Measurements from ENCODE around the gene PODXL. TPM values are rescaled to one million over a fixed set of nuclear protein-coding genes. Genes with fewer than 3 reads are reported as not detected.
A peak's percentile ranks its signal among the peaks of the same experiment; 100 is the strongest.

PODXL gene
- polyA plus RNA-seq, 1 donor (not counting 4 experiments of a cell fraction or from before 2014, with no cell fraction given) = 0.08 TPM

DNA sequence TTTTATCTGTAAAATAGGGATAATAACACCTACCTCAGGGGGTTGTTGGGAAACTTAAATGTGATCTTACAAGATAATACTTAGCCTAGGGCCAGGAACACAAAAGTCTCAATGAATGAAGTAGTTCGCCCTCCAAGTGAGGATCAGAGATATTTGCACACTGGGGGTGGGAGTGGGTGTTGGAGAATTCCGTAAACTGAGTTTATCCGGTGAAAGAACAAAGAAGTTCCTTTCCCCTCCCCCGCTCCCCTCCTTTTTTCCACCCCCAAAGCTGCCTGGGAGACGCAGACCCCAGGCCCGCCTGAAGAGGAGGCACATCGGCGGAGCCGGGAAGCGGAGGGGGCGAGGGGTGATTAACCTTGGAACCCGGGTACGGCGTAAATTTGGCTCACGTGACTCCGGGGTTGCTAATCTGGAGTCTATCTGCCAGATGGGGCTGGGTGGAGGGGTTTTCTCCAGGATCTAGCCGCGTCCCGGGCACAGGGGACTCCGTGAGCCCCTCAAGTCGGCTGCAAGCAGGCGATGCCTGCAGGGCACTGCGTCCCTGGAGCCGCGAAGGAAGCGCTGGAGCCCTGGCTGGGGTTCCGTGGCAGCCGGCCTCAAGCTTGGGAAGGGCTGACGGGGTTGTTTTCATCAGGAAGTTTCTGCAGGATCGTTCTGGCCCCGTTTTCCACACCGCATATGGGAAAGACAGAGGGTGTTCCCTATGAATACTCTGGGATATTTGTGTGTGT is 1.4 kb upstream of the PODXL start:
- Histone ChIP-seq H3K9me1 (ENCODE audit: control insufficient read depth, extremely low read depth, insufficient read depth, low read length) (no peaks in the 10 kb centered on the region), H3K9me3 (ENCODE audit: control insufficient read depth, low read depth, low read length) (no peaks in the 10 kb centered on the region), H3K36me3 (ENCODE audit: control insufficient read depth in 2 of 2, extremely low read depth in 1 of 2, insufficient read depth in 2 of 2, low read length in 2 of 2) (no peaks in the 10 kb centered on the region), H3K4me1 (ENCODE audit: control insufficient read depth, extremely low read depth, insufficient read depth, low read length) (peaks cover 8% of the 10 kb centered on the region), H3K27me3 (ENCODE audit: control insufficient read depth, extremely low read depth, insufficient read depth, low read length) (peaks cover 73% of the 10 kb centered on the region), H2AFZ (ENCODE audit: control insufficient read depth, low read length) (no peak overlapping the region), H3K4me2 (ENCODE audit: control insufficient read depth, extremely low read depth, insufficient read depth, low read depth, low read length) (peak overlapping the region; percentile 39), H3K27ac (ENCODE audit: control insufficient read depth, insufficient read depth, low read length) (no peak overlapping the region), H3K79me2 (ENCODE audit: control insufficient read depth, insufficient read depth, low read length) (no peaks in the 10 kb centered on the region), H3K4me3 (ENCODE audit: control insufficient read depth in 2 of 3, extremely low read depth in 1 of 3, insufficient read depth in 2 of 3, low read depth in 1 of 3, low read length in 3 of 3) (peak overlapping the region in 1 of 3 experiments; percentile 25), H3K9ac (ENCODE audit: control insufficient read depth, extremely low read depth, insufficient read depth, low read length) (no peak overlapping the region), H4K20me1 (ENCODE audit: control insufficient read depth, extremely low read depth, insufficient read depth, low read length) (no peaks in the 10 kb centered on the region)
- dilution Hi-C loops (cut with MboI; ENCODE audit: extremely low pct_ligation_motif_present, low sequenced_read_pairs) = no loop called here
- TF ChIP-seq EZH2 (IDR thresholded peaks at IDR 0.05; ENCODE audit: low read length) = peak; percentile 67
- TF ChIP-seq, protein P1, sequence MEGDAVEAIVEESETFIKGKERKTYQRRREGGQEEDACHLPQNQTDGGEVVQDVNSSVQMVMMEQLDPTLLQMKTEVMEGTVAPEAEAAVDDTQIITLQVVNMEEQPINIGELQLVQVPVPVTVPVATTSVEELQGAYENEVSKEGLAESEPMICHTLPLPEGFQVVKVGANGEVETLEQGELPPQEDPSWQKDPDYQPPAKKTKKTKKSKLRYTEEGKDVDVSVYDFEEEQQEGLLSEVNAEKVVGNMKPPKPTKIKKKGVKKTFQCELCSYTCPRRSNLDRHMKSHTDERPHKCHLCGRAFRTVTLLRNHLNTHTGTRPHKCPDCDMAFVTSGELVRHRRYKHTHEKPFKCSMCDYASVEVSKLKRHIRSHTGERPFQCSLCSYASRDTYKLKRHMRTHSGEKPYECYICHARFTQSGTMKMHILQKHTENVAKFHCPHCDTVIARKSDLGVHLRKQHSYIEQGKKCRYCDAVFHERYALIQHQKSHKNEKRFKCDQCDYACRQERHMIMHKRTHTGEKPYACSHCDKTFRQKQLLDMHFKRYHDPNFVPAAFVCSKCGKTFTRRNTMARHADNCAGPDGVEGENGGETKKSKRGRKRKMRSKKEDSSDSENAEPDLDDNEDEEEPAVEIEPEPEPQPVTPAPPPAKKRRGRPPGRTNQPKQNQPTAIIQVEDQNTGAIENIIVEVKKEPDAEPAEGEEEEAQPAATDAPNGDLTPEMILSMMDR (optimal IDR thresholded peaks at IDR 0.05 in 1 of 3, IDR thresholded peaks at IDR 0.05 in 1 of 3, conservative IDR thresholded peaks at IDR 0.05 in 1 of 3; ENCODE audit: extremely low read depth in 1 of 3, insufficient read depth in 2 of 3, low read length in 3 of 3) = no peak
- FAIRE-seq (no peak), DNase-seq (ENCODE audit: low read depth, low spot score) (no peak)

DNA sequence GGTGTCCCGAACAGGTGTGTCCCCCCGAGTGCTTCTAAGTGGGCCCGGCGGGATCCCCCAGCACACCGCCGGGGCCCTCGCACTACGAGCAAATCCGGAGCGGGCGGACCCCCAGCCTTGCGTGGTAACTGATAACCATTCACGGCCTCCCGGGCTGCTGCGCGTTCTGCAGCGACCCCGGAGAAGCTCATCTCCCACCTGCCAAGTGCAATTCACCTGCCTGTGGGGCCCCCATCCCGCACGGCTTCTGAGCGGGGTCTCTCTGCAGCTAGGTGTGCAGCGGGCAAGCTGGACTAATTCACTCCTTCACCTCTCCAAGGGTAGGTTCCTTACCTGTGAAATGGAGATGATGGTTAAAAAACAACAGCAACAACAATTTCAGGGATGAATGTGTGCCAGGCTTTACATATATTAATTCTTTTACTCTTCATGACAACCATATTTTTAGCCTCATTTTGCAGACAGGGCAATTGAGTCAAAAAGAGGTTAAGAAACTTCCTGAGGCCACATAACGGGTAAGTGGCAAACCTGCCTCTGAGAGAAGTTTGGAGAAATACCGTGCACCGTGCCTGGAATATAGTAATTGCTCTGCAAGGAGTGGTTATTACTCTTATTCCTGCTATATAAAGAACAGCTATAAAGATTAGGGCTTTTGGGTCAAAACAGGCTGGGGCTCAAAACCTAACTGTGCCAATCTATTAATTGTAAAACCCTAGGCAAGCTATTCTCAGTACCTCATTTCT is 652 bp upstream of the PODXL start:
- H3K4me2 ChIP-seq (ENCODE audit: control insufficient read depth, extremely low read depth, insufficient read depth, low read depth, low read length) = peak overlapping the region; percentile 64
- no peaks in the 10 kb centered on the region for H4K20me1 ChIP-seq (ENCODE audit: control insufficient read depth, extremely low read depth, insufficient read depth, low read length)
- dilution Hi-C loops (cut with MboI; ENCODE audit: extremely low pct_ligation_motif_present, low sequenced_read_pairs) = no loop called here
- peak overlapping the region; percentile 29 to 59 (median 49) for H3K4me3 ChIP-seq (ENCODE audit: control insufficient read depth in 2 of 3, extremely low read depth in 1 of 3, insufficient read depth in 2 of 3, low read depth in 1 of 3, low read length in 3 of 3)
- no peaks in the 10 kb centered on the region for H3K79me2 ChIP-seq (ENCODE audit: control insufficient read depth, insufficient read depth, low read length)
- H3K27me3 ChIP-seq (ENCODE audit: control insufficient read depth, extremely low read depth, insufficient read depth, low read length) = peaks cover 71% of the 10 kb centered on the region
- no peak overlapping the region for H2AFZ ChIP-seq (ENCODE audit: control insufficient read depth, low read length)
- H3K9me1 ChIP-seq (ENCODE audit: control insufficient read depth, extremely low read depth, insufficient read depth, low read length) = no peaks in the 10 kb centered on the region
- no peak overlapping the region for H3K9ac ChIP-seq (ENCODE audit: control insufficient read depth, extremely low read depth, insufficient read depth, low read length)
- no peaks in the 10 kb centered on the region for H3K36me3 ChIP-seq (ENCODE audit: control insufficient read depth in 2 of 2, extremely low read depth in 1 of 2, insufficient read depth in 2 of 2, low read length in 2 of 2)
- FAIRE-seq (no peak), DNase-seq (ENCODE audit: low read depth, low spot score) (no peak)
- H3K27ac ChIP-seq (ENCODE audit: control insufficient read depth, insufficient read depth, low read length) = no peak overlapping the region
- peak; percentile 80 for TF ChIP-seq EZH2 (IDR thresholded peaks at IDR 0.05; ENCODE audit: low read length)
- TF ChIP-seq, protein P1 (optimal IDR thresholded peaks at IDR 0.05 in 1 of 3, IDR thresholded peaks at IDR 0.05 in 1 of 3, conservative IDR thresholded peaks at IDR 0.05 in 1 of 3; ENCODE audit: extremely low read depth in 1 of 3, insufficient read depth in 2 of 3, low read length in 3 of 3) = no peak
- no peaks in the 10 kb centered on the region for H3K9me3 ChIP-seq (ENCODE audit: control insufficient read depth, low read depth, low read length)
- H3K4me1 ChIP-seq (ENCODE audit: control insufficient read depth, extremely low read depth, insufficient read depth, low read length) = peaks cover 8% of the 10 kb centered on the region

All from keratinocyte (primary cell).